PC-3 (cell line): Measurements from ENCODE around the gene KCTD12. TPM values are rescaled to one million over a fixed set of nuclear protein-coding genes. Genes with fewer than 3 reads are reported as not detected.

Experiments
- ATAC-seq: fragments of 200-7000 bp; cut with Tn5 transposase; 2 replicates; pipeline ENCODE4 v1.9.1; 2020; ENCODE audit warnings: mild to moderate bottlenecking, moderate library complexity
- BruUV-seq: library from RNA; stranded (reverse); fragments of 400-500 nt; replicated peaks from 2 replicates; lab custom pipeline; 2021; lab: Mats Ljungman, UMichigan
- CTCF ChIA-PET: fragments of 300-600 bp; sonication (Branson Sonifier 250); formaldehyde crosslinking; loops from one replicate; lab custom pipeline; 2022; ENCODE audit warnings: antibody characterized with exemption; lab: Charles Lee
- POLR2A ChIA-PET: fragments of 300-600 bp; sonication (Branson Sonifier 250); formaldehyde crosslinking; loops from one replicate; lab custom pipeline; 2022; ENCODE audit warnings: antibody characterized with exemption; ENCODE audit not compliant: unreplicated experiment; lab: Charles Lee
- DNase-seq: peaks from one replicate; pipeline ENCODE4 v3.0.0-alpha.2; 2015
- H2AFZ ChIP-seq: fragments of 300-600 bp; sonication (generic); 2 replicates; pipeline ENCODE4 v1.6.0; 2016; ENCODE audit warnings: antibody characterized with exemption, low read length
- H3F3A ChIP-seq: fragments of 300-600 bp; sonication (generic); one replicate; pipeline ENCODE4 v1.6.0; 2017; ENCODE audit warnings: antibody characterized with exemption, low read length, control low read depth, mild to moderate bottlenecking; ENCODE audit not compliant: unreplicated experiment
- H3K27ac ChIP-seq: fragments of 300-600 bp; sonication (generic); 2 replicates; pipeline ENCODE4 v1.5.1; 2016; ENCODE audit warnings: mild to moderate bottlenecking, low read length
- H3K27me3 ChIP-seq: fragments of 300-600 bp; sonication (generic); 2 replicates; pipeline ENCODE4 v1.6.1; 2016; ENCODE audit warnings: low read length, mixed read lengths
- H3K36me3 ChIP-seq: fragments of 300-600 bp; sonication (generic); 2 replicates; pipeline ENCODE4 v1.6.1; 2016; ENCODE audit warnings: low read depth, mixed run types, low read length, mixed read lengths
- H3K4me1 ChIP-seq: fragments of 300-600 bp; sonication (generic); 2 replicates; pipeline ENCODE4 v1.5.1; 2016; ENCODE audit warnings: low read length; ENCODE audit not compliant: insufficient read depth
- H3K4me2 ChIP-seq: fragments of 300-600 bp; sonication (generic); 2 replicates; pipeline ENCODE4 v1.6.0; 2016; ENCODE audit warnings: low read length
- H3K4me3 ChIP-seq: fragments of 300-600 bp; sonication (generic); 2 replicates; pipeline ENCODE4 v1.5.1; 2016; ENCODE audit warnings: mild to moderate bottlenecking, low read length, mixed read lengths
- H3K79me2 ChIP-seq: fragments of 300-600 bp; sonication (generic); 2 replicates; pipeline ENCODE4 v1.6.1; 2017; ENCODE audit warnings: low read length, mixed read lengths
- H3K9ac ChIP-seq: fragments of 300-600 bp; sonication (generic); 2 replicates; pipeline ENCODE4 v1.6.0; 2016; ENCODE audit warnings: mild to moderate bottlenecking, low read length
- H3K9me2 ChIP-seq: fragments of 300-600 bp; sonication (generic); replicated peaks from 2 replicates; pipeline ENCODE4 v1.6.1; 2016; ENCODE audit warnings: mixed run types, low read length, mixed read lengths
- H3K9me3 ChIP-seq: fragments of 300-600 bp; sonication (generic); 2 replicates; pipeline ENCODE4 v1.6.1; 2016; ENCODE audit warnings: low read length, mixed read lengths
- H4K20me1 ChIP-seq: fragments of 300-600 bp; sonication (generic); 2 replicates; pipeline ENCODE4 v1.6.1; 2016; ENCODE audit warnings: low read length, mixed read lengths
- CTCF ChIP-seq: fragments of 300-600 bp; sonication (generic); conservative IDR thresholded peaks from 2 replicates; pipeline ENCODE4 v1.5.1; 2017; ENCODE audit warnings: antibody characterized with exemption, low read depth, mild to moderate bottlenecking, low read length
- EZH2 ChIP-seq: fragments of 300-600 bp; sonication (generic); IDR thresholded peaks from one replicate; pipeline ENCODE4 v1.6.1; 2017; ENCODE audit warnings: antibody characterized with exemption, mild to moderate bottlenecking, low read length; ENCODE audit not compliant: unreplicated experiment
- EZH2phosphoT487 ChIP-seq: fragments of 300-600 bp; sonication (generic); IDR thresholded peaks from 2 replicates; pipeline ENCODE4 v1.6.1; 2018; ENCODE audit warnings: mild to moderate bottlenecking, antibody characterized with exemption, low read length, borderline replicate concordance
- intact Hi-C: fragments of 100-400 bp; cut with micrococcal nuclease; formaldehyde crosslinking; loops from 2 replicates; pipeline ENCODE4 v1.9.0; 2023
- total RNA-seq: library from RNA; depleted of rRNA; stranded (reverse); fragments of >200 nt; gene quantifications from 2 replicates; pipeline ENCODE4 v1.2.3, GENCODE V29; 2014

Gene KCTD12
- total RNA-seq, 1 experiment from 2014 or later = 7.0 TPM

GRCh38 chr13:76885203-76886004, 801 bp downstream of the KCTD12 start:
- ATAC-seq (peak; percentile 57), DNase-seq (peak; percentile 51)
- Histone ChIP-seq H3F3A (no peaks in the 10 kb centered on the region), H3K27ac (peak overlapping the region; percentile 34; the same call in 1 of the 2 replicates), H2AFZ (peak overlapping the region; percentile 92), H3K79me2 (peaks cover 15% of the 10 kb centered on the region), H3K36me3 (no peaks in the 10 kb centered on the region), H3K4me2 (peak overlapping the region; percentile 95), H3K4me1 (peaks cover 14% of the 10 kb centered on the region; the same call in 1 of the 2 replicates), H3K9me3 (no peaks in the 10 kb centered on the region), H4K20me1 (no peaks in the 10 kb centered on the region), H3K27me3 (no peaks in the 10 kb centered on the region), H3K9me2 (no peaks in the 10 kb centered on the region), H3K4me3 (peak overlapping the region; percentile 80), H3K9ac (peak overlapping the region; percentile 66)
- intact Hi-C loops = loop anchor here (1.0 kb wide), 2 partner anchors 63 to 115 kb away; no protein-coding TSS in a partner anchor
- CTCF ChIA-PET = interaction anchor here (0.5 to 1.6 kb wide), 4 partner anchors 14 to 217 kb away, joined by 4 to 9 read pairs (median 6); no protein-coding TSS in a partner anchor
- TF ChIP-seq EZH2 (no peak), CTCF (peak; percentile 46), EZH2phosphoT487 (no peak)
- BruUV-seq = no TSS peak
- POLR2A ChIA-PET = interaction anchor here (0.6 kb wide), 1 partner anchor 217 kb away, joined by 6 read pairs; no protein-coding TSS in a partner anchor

- Histone ChIP-seq H3F3A (no peaks in the 10 kb centered on the region), H3K9me2 (no peaks in the 10 kb centered on the region), H3K4me1 (peaks cover 19% of the 10 kb centered on the region; the same call in 1 of the 2 replicates), H3K36me3 (no peaks in the 10 kb centered on the region), H2AFZ (peak overlapping the region; percentile 92), H3K27ac (no peak overlapping the region), H3K4me3 (peak overlapping the region; percentile 80), H3K9ac (peak overlapping the region; percentile 66; the same call in 1 of the 2 replicates), H3K9me3 (no peaks in the 10 kb centered on the region), H4K20me1 (no peaks in the 10 kb centered on the region), H3K79me2 (peaks cover 15% of the 10 kb centered on the region), H3K4me2 (peak overlapping the region; percentile 95), H3K27me3 (no peaks in the 10 kb centered on the region)
- TF ChIP-seq EZH2phosphoT487 = no peak
- TF ChIP-seq CTCF = no peak
- no peak for TF ChIP-seq EZH2
- intact Hi-C loops = loop anchor here (1.0 kb wide), 1 partner anchor 63 kb away; no protein-coding TSS in a partner anchor
- POLR2A ChIA-PET = interaction anchor here (0.6 kb wide), 1 partner anchor 217 kb away, joined by 6 read pairs; no protein-coding TSS in a partner anchor
- CTCF ChIA-PET = interaction anchor here (0.5 to 1.6 kb wide), 3 partner anchors 62 to 217 kb away, joined by 4 to 9 read pairs (median 7); no protein-coding TSS in a partner anchor
- no peak for DNase-seq
- no peak for ATAC-seq
- BruUV-seq = no TSS peak
Measured at GRCh38 chr13:76884907-76885202, 1.4 kb downstream of the KCTD12 start.
